ENCODE measurements around the gene SACM1L. TPM values are rescaled to one million over a fixed set of nuclear protein-coding genes. Genes with fewer than 3 reads are reported as not detected.

SACM1L gene
- total RNA-seq, 2 donors from 2014 or later = 50.5 to 57.3 TPM

DNA sequence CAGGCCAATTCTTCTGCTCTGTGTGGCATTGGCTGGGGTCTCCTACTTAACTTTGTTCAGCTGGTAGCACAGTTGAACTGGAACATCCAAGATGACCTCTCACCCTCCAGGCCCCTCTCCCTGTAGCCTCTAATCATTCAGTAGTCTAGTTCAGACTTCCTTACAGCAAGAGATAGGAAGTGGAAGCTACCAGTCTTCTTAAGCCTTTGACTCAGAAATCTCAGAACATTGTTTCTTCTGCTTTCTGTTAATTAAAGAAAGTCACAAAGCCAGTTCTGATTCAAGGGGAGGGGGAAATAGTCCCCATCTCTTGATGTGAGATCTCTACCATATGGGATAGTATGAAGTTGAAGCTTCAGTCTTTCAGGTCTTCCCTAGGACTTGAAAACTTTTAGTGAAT is 18.8 kb upstream of the SACM1L start:
- H3K4me3 ChIP-seq = no peak overlapping the region
- peaks cover 23 to 48% of the 10 kb centered on the region in 2 donors for H3K4me1 ChIP-seq (ENCODE audit: control insufficient read depth in 1 of 2, low read depth in 2 of 2)
- peaks cover 18% of the 10 kb centered on the region for H3K36me3 ChIP-seq
- H3K27ac ChIP-seq = peak overlapping the region in 1 of 2 donors; percentile 23
- no peak for DNase-seq (ENCODE audit: low spot score)
- H3K27me3 ChIP-seq (replicated peaks; ENCODE audit: insufficient read depth) = no peaks in the 10 kb centered on the region
- H3K9me3 ChIP-seq = no peaks in the 10 kb centered on the region
- no peak for ATAC-seq (ENCODE audit: insufficient number of reproducible peaks, low FRiP score, low read depth)
- TF ChIP-seq, protein P1, sequence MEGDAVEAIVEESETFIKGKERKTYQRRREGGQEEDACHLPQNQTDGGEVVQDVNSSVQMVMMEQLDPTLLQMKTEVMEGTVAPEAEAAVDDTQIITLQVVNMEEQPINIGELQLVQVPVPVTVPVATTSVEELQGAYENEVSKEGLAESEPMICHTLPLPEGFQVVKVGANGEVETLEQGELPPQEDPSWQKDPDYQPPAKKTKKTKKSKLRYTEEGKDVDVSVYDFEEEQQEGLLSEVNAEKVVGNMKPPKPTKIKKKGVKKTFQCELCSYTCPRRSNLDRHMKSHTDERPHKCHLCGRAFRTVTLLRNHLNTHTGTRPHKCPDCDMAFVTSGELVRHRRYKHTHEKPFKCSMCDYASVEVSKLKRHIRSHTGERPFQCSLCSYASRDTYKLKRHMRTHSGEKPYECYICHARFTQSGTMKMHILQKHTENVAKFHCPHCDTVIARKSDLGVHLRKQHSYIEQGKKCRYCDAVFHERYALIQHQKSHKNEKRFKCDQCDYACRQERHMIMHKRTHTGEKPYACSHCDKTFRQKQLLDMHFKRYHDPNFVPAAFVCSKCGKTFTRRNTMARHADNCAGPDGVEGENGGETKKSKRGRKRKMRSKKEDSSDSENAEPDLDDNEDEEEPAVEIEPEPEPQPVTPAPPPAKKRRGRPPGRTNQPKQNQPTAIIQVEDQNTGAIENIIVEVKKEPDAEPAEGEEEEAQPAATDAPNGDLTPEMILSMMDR (IDR thresholded peaks at IDR 0.05) = no peak

DNA sequence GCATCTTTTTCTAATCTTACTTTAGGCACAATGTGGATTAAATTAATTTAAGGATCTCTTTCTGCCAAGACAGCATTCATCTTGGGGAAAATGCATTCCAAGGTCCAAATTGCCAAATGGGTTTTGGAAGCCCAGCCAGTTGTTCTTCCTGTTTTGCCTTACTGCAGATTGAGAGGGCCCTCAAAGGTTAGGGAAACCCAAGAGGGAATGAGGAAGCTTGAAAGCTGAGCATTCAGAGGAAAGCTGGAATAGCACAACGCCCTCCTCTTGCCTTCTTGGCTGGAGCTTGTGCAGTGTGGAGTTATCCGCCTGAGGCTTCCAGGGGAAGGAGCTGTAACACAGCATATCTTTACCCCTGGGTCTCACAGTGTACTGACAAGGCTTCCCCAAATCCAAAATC is 18.2 kb upstream of the SACM1L start:
- no peak for DNase-seq (ENCODE audit: low spot score)
- peaks cover 22 to 47% of the 10 kb centered on the region in 2 donors for H3K4me1 ChIP-seq (ENCODE audit: control insufficient read depth in 1 of 2, low read depth in 2 of 2)
- H3K27ac ChIP-seq = peak overlapping the region in 1 of 2 donors; percentile 23

DNA sequence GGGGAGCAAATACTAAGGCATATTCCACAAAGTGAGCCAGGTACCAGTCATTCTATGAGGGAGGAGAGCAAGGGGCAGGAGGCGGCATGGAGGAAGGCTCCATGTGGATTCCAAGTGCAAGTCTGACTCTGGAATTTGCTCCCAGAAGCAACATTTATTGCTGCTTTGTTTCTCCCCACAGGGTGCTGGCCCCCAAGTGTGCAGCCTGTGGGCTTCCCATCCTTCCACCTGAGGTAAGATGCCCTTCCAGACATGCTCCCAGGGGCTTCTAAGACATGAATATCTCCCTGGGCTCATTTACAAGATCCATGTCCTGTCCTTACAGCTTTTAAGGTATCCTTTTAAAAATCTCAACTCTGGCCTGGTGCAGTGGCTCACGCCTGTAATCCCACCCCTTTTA is 15.9 kb upstream of the SACM1L start:
- TF ChIP-seq, protein P1 (IDR thresholded peaks at IDR 0.05) = no peak
- H3K27ac ChIP-seq = no peak overlapping the region
- no peak overlapping the region for H3K4me3 ChIP-seq
- H3K27me3 ChIP-seq (replicated peaks; ENCODE audit: insufficient read depth) = no peaks in the 10 kb centered on the region
- ATAC-seq (ENCODE audit: insufficient number of reproducible peaks, low FRiP score, low read depth) (no peak), DNase-seq (ENCODE audit: low spot score) (no peak)
- H3K9me3 ChIP-seq = no peaks in the 10 kb centered on the region
- peaks cover 12 to 24% of the 10 kb centered on the region in 2 donors for H3K4me1 ChIP-seq (ENCODE audit: control insufficient read depth in 1 of 2, low read depth in 2 of 2)
- peaks cover 34% of the 10 kb centered on the region for H3K36me3 ChIP-seq

More for the DNA sequence above, 18.2 kb upstream of the SACM1L start:
- no peak for ATAC-seq (ENCODE audit: insufficient number of reproducible peaks, low FRiP score, low read depth)
- TF ChIP-seq, protein P1 (IDR thresholded peaks at IDR 0.05) = no peak
- Histone ChIP-seq H3K4me3 (no peak overlapping the region), H3K9me3 (no peaks in the 10 kb centered on the region), H3K36me3 (peaks cover 18% of the 10 kb centered on the region), H3K27me3 (replicated peaks; ENCODE audit: insufficient read depth) (no peaks in the 10 kb centered on the region)

DNA sequence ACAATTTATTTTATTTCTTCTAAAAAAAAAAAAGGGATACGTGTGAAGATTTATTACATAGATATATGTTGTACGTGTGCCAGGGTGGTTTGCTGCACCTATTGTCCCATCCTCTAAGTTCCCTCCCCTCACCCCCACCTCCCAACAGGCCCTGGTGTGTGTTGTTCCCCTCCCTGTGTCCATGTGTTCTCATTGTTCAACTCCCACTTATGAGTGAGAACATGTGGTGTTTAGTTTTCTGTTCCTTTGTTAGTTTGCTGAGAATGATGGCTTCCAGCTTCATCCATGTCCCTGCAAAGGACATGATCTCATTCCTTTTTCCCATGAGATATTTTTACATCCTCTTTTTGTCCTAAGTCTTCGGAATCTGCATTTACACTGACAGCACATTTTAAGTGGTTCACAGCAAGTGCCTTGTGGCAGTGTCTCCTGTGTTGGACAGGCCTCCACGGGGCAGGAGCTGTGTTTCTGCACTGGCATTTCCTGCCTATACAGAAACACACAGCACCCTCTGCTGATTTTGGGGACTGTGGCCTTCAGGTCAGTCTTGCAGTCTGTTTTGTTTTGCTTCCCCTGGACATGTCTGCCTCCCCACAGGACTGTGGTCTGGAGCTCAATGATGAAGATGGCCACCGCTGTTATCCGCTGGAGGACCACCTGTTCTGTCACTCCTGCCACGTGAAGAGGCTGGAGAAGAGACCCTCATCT is 12.7 kb upstream of the SACM1L start:
- no peaks in the 10 kb centered on the region for H3K9me3 ChIP-seq
- ATAC-seq (ENCODE audit: insufficient number of reproducible peaks, low FRiP score, low read depth) (no peak), DNase-seq (ENCODE audit: low spot score) (no peak)
- H3K27ac ChIP-seq = no peak overlapping the region
- peaks cover under 1 to 8% of the 10 kb centered on the region in 2 donors for H3K4me1 ChIP-seq (ENCODE audit: control insufficient read depth in 1 of 2, low read depth in 2 of 2)
- TF ChIP-seq, protein P1 (IDR thresholded peaks at IDR 0.05) = no peak
- H3K4me3 ChIP-seq = no peak overlapping the region
- H3K27me3 ChIP-seq (replicated peaks; ENCODE audit: insufficient read depth) = no peaks in the 10 kb centered on the region
- H3K36me3 ChIP-seq = peaks cover 46% of the 10 kb centered on the region

DNA sequence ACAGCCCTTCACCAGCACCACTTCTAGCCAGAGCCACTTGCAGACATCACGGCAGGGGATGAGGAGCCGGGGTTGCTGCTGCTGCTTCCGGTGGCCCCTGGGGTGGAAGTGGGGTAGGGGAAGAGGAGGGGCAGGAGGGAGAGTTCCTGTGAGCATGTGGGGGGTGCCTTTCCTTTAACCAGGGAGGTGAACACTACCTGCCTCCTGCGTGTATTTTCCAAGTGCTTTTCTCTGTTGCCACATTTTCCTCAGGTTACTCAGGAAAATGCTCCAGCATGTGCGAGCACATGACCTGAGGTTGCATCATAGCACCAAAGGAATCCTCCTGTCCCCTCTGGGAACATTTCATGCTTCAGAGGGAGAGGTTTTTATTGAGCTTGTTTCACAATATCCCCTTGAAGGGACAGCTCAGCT is 12.2 kb upstream of the SACM1L start:
- Histone ChIP-seq H3K36me3 (peaks cover 46% of the 10 kb centered on the region), H3K4me1 (ENCODE audit: control insufficient read depth in 1 of 2, low read depth in 2 of 2) (peaks cover 0 to 2% of the 10 kb centered on the region in 2 donors), H3K27ac (no peak overlapping the region), H3K9me3 (no peaks in the 10 kb centered on the region), H3K27me3 (replicated peaks; ENCODE audit: insufficient read depth) (no peaks in the 10 kb centered on the region), H3K4me3 (no peak overlapping the region)
- TF ChIP-seq, protein P1 (IDR thresholded peaks at IDR 0.05) = no peak
- DNase-seq (ENCODE audit: low spot score) = no peak
- no peak for ATAC-seq (ENCODE audit: insufficient number of reproducible peaks, low FRiP score, low read depth)
